HG02798 (cell line): ENCODE data around the gene ACTL7A.
"Not testable (repeated sequence)": the region's sequence is repeated elsewhere in the genome, so short reads cannot be mapped to it uniquely, and the experiment has no call there.

Source experiments
- ATAC-seq: cut with Tn5 transposase; IDR thresholded peaks from one replicate; pipeline ENCODE4 v1.9.1; 2021; ENCODE audit warnings: mild to moderate bottlenecking; ENCODE audit not compliant: unreplicated experiment, poor library complexity

The ACTL7A gene

GRCh38 chr9:108861997-108862396 is at the start of gene ACTL7A:
Gene ACTL7A (plus strand): TSS chr9:108862266. CDS start chr9:108862323, 57 bp downstream.
- no peak for ATAC-seq

DNA sequence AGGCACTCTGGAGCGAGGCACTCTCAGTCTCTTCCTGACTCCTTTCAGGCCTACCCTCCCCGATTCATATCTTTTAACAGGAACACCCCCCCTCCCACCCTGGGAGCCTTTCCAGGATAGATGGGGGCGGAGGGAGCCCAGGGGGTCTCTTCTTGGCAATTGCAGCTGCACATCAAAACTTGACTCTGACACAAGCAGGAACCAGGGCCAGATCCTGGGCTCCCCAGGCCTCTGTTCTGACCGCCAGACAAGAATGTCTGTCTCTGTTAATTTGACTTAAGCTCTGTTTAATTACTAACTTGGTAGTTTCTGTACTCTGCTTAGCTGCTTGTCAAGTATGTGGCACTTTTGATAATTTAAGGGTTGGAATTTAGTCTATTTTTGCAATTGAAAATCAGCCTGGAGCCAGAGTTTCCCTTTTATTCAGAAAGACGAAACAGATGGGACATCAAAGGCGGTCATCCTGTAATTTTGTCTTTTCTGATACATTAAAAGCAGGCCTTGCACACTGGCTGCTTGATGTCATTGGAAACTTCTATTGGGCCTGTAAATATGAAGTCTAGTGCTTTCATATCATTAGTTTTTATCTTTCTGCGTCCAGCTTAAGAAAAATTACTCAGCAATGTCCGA is 49.6 kb upstream of the ACTL7A start:
- no peak for ATAC-seq

DNA sequence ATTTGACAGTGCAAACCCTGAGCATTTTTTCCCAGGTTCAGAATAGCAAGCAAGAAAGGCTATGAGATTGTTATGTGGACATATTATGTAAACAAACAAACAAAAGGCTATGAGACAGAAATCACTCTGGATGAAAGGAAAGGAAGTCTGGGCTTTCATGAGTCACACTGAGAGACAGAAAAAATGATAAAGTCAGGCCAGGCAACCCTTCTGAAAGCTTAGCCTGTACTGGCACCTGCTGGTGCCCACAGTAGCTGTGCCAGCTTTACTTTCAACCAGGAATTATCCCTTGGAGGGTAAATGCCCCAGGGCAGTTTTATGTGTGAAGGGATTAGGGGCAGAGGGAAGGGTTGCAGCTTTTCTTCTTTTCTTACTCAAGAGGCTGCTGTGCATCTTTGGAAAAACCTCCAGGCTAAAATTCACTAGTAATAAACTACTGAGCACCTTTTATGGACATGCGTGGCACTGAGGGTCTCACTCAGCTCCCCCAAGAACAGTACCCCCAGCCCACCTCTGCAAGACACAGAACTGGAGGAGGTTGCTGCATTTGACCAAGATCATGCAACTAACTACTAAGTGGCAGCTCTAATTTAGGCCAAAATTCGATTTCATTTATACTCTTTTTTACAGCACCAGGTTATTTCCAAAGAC is 48.0 kb upstream of the ACTL7A start:
- ATAC-seq, result no peak

DNA sequence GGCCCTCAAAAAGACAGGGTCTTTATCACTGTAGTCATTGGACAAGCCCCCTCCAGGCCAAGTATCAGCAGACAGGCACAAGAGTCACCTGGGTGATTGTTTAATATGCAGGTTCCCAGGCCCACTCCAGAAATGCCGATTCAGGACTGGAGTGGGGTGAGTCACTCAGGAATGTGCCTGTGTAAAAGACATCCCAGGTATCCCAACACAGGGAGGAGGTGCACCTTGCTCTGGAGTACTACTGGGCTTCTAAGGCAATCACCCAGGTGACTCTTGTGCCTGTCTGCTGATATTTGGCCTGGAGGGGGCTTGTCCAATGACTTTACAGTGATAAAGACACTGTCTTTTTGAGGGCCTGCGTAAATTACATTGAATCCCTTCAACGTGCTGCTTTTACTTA is 46.9 kb upstream of the ACTL7A start:
- ATAC-seq, result no peak

- ATAC-seq, result no peak
These were observed 46.0 kb upstream of the ACTL7A start for GRCh38 chr9:108816037-108816436.

GRCh38 chr9:108823829-108824228 is 38.2 kb upstream of the ACTL7A start:
- ATAC-seq, result no peak

DNA sequence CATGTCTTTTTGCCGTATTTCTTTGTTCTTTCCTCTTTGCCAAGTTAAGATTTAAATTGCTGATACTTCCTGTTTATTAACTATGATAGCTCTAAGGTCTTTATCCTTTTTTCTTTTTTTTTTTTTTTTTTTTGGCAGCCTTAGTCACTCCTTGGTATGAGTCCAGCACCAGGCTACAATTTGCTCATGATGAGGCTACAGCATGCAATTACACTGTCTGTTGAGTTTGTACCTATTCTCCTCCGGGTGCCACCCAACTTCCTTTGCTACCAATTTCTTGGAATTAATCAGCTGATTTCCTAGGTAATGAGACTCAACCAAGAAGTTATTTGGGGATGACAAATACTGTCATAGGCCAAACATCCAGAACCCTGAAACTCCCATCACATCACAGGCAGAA is 31.8 kb upstream of the ACTL7A start:
- no peak for ATAC-seq

DNA sequence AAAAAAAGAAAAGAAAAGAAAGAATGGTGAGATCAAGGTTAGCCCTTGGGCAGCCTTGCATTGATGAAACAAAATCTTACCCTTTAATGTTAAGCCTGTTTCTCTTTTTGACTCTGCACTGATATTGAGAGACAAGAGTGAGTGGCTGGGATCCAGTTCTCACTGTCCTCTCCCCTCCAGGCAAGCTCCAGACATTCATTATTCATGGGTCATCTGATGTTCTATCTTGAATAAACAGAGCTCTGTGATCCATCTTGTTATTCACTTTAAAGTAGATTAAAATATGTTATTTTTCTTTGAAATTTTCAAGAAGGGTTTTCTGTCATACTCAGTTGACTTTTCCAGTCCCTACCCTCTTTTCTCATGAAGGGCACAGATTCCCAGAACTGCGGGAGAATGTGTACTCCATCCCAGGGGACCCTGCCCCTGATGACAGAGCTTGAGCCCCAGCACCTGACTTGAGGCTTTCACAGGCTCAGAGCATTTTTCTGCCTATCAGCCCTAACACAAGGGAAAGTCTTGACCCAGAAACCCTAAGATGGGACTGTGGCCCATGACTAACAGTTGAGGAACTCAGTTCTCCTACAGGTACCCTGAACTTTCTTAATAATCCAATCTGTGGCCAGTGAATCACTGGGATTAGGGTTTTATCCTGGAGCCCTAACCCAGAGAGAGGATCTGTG is 30.4 kb upstream of the ACTL7A start:
- ATAC-seq, result no peak

DNA sequence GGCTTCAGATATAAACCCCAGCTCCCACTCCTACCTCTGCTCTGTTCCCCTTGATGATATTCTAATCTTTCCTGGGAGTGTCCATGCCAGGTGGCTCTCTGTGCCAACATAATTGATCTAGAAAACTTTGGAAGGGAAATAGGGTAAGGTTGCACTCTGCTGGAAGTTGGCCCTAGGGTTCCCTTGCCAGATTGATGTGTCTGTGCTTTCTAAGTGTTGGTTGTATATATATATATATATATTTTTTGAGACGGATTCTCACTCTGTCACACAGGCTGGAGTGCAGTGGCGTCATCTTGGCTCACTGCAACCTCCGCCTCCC is 29.9 kb upstream of the ACTL7A start:
- ATAC-seq, result no peak

GRCh38 chr9:108834959-108835665 is 27.0 kb upstream of the ACTL7A start:
- ATAC-seq, result no peak

DNA sequence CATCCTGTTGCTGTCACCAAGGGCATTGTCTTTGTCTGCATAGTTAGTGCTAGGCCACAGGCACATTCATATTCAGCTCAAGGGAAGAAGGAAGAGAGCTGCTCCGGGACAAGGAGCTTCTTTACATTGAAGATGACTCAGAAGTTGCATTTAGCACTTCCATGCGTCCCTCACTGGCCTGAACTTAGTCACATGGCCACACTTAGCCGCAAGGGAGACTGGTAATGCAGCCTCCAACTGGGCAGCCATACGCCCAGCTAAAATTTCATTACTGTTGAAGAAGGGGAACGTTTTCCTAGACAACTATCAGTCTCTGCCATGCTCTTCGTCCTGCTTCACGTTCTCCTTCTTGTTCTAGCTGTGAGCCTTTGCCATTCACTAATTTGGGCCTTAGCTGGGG is 26.2 kb upstream of the ACTL7A start:
- ATAC-seq, result no peak

GRCh38 chr9:108836319-108836718 is 25.7 kb upstream of the ACTL7A start:
- no peak for ATAC-seq

DNA sequence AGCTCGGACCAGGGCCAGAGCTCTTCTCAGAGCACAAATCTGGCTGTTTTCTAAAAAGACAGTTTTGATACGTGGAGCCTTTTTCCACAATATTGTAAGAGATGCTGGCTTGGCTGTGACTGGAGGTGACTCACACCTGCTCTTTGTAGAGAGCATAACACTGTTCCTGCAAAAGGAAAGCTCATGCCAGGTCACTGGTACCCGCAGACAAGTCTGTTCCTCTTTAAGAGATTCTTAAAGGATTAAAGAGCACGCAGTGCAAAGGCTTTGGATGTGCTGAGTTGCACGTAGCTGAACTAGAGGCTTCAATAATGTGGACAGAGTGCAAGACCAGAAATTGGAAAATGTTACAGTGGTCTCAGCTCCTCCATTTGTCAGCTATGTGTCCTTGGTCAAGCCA is 25.3 kb upstream of the ACTL7A start:
- ATAC-seq, result no peak

DNA sequence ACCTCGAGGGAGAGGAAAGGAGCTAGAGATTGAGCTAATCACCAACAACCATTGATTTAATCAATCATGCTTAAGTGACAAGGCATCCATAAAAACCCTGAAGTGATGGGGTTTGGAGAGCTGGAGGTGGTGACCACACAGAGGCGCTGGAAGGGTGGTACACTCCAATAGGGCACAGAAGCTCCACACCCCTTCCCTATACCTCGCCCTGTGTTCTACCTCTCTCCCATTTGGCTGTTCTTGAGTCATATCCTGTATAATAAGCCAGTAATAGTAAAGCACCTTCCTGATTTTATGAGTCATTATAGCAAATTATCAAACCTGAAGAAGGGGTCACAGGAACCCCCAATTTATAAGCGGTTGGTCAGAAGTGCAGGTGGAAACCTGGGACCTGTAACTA is 24.5 kb upstream of the ACTL7A start:
- ATAC-seq, result no peak

GRCh38 chr9:108838017-108838416 is 24.0 kb upstream of the ACTL7A start:
- ATAC-seq, result no peak

GRCh38 chr9:108839561-108839960 is 22.5 kb upstream of the ACTL7A start:
- not testable (repeated sequence) for ATAC-seq

DNA sequence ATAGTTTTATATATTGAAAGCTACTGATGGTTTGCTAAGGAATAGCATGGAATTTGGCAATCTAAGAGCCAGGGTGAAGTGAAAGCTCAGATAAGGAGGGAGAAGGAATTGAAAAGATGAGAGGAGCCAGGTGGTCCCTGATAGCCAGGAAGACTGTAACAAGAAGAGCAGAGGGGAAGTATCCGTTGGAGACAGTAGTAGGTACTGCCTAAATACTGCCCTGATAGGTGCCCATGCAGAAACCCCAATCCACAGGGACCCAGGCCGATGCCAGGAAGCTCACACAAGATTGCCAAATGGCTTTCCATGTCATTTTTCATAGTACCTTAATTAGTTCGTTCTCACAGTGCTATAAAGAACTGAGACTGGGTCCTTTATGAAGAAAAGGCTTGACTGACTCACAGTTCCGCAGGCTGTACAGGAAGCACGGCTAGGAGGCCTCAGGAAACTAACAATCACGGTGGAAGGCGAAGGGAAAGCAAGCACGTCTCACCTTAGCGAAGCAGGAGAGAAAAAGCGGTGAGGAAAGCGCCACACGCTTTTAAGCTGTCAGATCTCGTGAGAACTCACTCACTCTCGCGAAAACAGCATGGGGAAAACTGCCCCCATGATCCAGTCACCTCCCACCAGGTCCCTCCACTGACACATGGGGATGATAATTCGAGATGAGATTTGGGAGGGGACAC is 19.3 kb upstream of the ACTL7A start:
- no peak for ATAC-seq

GRCh38 chr9:108844391-108844790 is 17.7 kb upstream of the ACTL7A start:
- ATAC-seq, result no peak

DNA sequence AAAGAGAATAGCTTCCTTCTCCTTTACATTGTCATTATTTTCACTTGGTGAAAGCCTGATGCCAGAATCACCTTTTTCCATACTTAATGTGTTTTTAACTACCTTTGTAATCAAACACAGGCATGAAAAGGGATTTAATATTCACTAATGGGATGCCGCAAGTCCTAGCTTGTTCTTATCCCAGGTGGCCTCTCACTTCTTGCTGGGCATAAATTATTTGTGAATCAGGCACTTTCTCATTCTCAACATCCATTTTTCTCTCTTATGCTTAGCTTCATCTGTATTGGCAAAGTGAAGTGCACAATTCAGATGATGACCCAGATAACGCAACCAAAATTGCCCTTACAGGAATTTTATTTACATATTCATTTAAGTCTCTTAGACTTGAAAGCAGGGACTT is 17.2 kb upstream of the ACTL7A start:
- ATAC-seq, result no peak

DNA sequence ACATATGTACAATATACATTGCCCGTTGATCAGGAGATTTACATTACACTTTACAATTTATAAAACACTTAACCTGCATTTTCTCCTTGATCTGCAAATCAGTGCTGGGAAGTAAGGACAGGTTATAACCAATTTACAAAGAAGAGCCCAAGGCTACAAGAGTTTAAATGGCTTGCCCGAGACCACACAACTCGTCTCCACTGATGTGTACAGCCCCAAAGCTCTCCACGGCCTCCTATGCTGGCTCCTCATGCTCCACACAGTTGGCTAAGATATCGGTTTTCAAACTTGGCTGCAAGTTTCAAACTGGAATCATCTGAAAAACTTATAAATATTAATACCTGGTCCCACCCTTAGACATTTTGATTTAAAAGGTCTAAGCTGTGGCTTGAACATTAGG is 16.6 kb upstream of the ACTL7A start:
- no peak for ATAC-seq

- ATAC-seq, result no peak
These were observed 16.1 kb upstream of the ACTL7A start for GRCh38 chr9:108845947-108846346.
